NCI-H510A treated with DMSO at 0.1 percent for 48 hours (cell line): ENCODE results near the gene RBL1.
"Not testable (repeated sequence)": the region's sequence is repeated elsewhere in the genome, so short reads cannot be mapped to it uniquely, and the experiment has no call there.

Source experiments
- DNase-seq: peaks from one replicate; lab custom pipeline; 2025; lab: John Stamatoyannopoulos, UW

Gene RBL1, protein sequence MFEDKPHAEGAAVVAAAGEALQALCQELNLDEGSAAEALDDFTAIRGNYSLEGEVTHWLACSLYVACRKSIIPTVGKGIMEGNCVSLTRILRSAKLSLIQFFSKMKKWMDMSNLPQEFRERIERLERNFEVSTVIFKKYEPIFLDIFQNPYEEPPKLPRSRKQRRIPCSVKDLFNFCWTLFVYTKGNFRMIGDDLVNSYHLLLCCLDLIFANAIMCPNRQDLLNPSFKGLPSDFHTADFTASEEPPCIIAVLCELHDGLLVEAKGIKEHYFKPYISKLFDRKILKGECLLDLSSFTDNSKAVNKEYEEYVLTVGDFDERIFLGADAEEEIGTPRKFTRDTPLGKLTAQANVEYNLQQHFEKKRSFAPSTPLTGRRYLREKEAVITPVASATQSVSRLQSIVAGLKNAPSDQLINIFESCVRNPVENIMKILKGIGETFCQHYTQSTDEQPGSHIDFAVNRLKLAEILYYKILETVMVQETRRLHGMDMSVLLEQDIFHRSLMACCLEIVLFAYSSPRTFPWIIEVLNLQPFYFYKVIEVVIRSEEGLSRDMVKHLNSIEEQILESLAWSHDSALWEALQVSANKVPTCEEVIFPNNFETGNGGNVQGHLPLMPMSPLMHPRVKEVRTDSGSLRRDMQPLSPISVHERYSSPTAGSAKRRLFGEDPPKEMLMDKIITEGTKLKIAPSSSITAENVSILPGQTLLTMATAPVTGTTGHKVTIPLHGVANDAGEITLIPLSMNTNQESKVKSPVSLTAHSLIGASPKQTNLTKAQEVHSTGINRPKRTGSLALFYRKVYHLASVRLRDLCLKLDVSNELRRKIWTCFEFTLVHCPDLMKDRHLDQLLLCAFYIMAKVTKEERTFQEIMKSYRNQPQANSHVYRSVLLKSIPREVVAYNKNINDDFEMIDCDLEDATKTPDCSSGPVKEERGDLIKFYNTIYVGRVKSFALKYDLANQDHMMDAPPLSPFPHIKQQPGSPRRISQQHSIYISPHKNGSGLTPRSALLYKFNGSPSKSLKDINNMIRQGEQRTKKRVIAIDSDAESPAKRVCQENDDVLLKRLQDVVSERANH

DNA sequence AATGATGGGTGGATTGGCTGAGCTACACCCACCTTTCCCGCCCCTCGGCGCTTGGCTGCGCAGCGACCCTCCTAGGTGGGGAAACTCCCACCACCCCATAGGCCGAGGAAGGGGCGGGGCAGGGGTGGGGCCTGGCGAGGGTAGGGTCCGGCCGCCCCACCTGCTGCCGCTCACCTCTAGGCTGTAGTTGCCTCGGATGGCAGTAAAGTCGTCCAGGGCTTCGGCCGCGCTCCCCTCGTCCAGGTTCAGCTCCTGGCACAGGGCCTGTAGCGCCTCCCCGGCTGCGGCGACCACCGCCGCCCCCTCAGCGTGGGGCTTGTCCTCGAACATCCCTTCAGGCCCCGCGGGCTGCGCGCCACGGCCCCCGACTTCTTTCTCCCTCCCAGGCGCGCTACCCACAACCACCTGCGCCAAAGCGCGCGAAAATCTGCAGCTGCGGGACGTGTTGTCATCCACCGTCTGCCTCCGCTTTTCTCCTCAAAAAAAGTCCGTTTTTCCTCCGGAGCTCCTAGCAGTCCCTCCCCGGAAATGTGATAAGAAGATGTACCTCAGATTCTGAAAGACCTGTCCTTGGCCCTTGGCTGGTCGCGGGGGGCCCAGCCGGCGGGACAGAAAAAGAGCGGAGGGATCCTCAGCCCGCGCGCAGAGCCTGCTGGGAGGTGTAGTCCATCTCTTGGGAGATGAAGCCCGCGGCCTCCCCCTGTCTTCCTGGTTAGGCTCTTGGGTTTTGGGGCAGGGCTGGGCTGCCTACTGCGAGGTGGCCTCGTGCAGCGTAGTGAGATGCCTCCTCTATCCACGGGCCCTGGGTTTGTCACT, at the start of gene RBL1:
TSS of gene RBL1 (minus strand) at position 399 of the 816 bp plus-strand sequence. CDS start at position 330, 69 bp downstream.
- peak; percentile 89 for DNase-seq

DNA sequence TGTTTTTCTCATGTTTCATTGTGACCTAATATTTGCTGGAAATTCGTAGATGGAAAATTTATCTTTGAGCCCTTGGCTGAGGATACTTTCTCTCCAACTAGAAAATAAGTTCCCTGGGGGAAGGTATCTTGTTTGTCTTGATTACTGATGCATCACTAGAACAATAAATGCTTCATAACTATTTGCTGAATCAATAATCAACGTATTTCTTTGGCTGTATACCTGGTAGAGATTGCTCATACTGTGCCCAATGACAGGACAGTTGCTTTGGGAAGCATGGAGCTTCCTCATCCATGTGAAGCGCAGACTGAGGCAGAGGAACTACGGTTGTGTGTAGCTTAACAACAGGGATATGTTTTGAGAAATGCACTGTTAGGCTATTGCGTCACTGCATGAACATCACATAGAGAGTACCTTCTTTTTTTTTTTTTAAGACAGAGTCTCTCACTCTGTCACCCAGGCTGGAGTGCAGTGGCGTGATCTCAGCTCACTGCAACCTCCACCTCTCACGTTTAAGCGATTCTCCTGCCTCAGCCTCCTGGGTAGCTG, 49.1 kb upstream of the RBL1 start:
- no peak for DNase-seq

DNA sequence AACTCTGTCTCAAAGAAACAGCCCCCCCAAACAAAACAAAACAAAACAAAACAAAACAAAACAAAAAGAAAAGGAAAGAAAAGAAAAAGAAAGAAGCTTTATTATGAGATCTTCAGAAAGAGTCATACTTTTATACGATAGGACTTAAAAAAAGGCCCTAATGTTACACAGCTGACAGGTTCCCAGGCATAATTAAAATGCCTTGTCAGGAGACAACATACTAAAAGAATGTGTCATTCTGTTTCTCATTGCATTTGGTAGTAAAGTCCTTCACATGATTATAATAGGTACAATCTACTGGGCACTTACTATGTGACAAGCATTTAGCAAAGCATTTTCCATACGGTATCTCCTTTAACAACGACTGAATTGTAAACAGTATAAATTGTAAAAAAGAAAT, 46.9 kb upstream of the RBL1 start:
- no peak for DNase-seq

DNA sequence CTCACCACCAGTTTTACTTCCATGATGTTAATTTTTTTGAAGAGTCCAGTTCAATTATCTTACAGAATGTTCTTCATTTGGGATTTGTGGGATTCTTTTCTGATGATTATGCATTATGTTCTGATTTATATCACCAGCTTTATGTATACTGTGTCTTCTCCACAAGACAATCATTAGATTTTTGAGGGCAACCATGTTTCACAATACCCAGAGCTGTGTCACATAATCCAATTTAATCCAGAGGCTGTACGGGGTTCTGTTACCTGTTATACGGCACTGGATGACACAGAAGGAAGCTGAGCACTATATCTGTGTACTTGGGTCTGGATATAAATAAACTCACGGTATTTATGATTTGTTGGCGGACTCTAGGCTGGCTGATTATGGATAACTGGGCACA, 41.8 kb upstream of the RBL1 start:
- DNase-seq = no peak

DNA sequence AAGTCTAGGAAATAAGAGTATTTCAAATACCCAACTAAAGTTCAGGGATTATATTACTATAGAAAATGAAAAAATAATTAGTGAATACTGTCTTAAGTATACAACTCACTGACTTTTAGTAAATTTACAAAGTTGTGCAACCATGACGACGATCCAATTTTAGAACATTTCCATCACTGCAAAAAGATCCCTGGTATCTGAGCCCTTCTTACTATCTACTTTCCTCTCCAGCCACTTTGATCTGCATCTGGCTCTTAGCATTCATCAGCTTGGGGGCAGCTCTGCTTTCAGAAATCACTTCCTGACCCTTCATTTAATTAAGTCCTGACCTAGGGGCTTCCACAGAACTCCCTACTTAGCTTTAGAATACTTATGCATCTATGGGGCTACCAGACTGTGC, 38.2 kb upstream of the RBL1 start:
- DNase-seq = no peak

DNA sequence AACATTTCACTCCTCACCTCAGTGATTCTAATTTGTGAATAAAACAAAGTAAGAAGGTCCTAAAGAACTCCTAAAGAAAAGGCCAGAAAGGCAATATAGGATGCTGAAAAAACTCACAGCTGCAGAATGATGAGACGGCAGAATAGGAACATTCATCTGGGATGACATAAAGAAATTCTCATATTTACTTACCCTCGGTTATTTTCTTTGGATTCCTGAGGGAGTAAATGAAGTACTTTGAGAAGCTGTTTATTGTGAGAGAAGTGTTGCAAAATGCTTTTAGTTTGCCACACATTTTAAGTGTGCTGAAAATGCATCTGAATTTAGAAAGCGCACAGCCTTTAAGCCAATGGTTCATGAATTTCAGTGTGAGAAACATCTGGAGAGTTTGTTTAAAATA, 35.7 kb upstream of the RBL1 start:
- DNase-seq = no peak

DNA sequence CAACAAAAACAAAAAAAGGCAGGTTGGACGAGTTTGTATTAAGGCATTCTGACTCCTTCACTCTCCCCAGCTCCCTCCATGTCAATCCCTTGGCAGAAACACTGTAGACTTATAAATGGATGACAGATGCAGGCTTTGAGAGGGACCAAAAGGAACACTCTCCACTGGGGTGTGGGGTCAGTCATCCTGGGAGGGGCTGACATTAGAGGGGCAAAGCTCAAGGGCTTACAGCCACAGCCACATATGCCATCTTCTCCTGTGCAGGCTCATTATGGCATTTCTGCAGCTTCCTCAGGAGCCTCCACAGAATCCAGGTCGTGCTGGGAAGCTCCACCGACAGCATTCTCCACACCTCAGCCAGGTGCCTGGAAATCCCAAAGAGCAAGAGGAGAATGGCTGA, 33.0 kb upstream of the RBL1 start:
- no peak for DNase-seq

DNA sequence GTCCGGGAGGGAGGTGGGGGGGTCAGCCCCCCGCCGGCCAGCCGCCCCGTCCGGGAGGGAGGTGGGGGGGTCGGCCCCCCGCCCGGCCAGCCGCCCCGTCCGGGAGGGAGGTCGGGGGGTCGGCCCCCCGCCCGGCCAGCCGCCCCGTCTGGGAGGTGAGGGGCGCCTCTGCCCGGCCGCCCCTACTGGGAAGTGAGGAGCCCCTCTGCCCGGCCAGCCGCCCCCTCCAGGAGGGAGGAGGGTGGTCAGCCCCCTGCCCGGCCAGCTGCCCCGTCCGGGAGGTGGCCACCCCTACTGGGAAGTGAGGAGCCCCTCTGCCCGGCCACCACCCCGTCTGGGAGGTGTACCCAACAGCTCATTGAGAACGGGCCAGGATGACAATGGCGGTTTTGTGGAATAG, 30.5 kb upstream of the RBL1 start:
- DNase-seq = not testable (repeated sequence)

DNA sequence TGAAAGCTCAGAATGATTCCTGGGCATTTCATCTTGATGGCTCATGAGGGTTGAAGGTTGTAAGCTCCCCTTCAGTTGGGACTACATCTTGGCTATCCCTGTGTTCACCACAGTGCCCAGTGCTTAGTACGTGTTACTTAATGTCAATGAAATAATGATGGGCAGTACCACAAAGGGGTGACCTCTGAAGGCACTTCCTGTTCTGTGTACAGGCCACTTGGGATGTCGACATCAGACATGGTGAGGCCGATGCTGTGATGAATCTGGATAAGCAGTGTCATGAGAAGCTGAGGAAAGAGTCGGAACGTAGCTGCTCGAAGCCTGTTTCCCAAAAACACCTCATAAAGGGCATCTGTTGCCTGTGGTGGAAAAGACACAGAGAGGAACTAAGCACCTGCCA, 27.6 kb upstream of the RBL1 start:
- no peak for DNase-seq

DNA sequence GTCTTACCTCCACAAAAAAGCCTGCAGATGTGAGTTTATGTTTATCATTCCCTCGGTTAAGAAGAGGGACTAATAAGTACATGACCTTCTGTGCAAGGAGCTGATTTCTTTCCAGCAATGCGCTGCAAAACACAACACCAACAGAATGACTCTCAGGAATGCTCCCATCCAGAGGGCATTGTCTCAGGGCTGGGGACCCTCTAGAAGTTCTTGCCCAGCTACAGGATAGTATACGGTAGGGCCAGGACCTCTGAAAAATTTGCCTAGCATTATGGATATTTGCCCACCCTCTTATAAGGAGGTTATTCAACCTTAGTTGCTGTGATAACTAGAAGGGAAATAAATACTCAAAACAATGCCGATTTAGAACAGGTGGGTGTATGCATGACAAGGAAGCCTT, 24.7 kb upstream of the RBL1 start:
- DNase-seq = no peak

DNA sequence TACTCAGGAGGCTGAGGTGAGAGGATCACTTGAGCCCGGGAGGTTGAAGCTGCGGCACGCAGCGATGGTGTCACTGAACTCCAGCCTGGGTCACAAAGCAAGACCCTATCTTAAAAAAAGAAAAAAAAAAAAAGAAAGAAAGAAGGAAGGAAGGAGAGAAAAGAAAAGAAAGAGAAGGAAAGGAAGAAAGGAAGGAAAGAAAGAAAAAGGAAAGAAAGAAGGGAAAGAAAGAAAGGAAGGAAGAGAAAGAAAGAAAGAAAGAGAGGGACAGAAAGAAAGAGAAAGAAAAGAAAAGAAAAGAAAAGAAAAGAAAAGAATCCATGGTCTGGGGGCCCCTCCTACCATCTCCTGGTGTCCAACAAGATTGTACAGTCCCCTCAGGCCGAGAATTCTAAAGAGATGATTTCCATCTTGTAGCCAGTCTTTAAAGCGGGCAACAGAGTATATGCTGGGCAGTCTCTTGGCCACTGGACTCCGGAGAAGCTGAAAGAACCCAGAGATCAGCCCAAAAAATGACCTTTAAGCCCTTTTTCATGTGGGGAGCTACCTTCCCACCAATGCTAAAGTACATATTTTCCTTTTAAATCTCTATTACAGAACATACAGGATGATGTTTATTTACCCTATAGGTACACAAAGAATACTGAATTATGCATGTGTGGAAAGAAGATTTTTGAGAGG, 23.7 kb upstream of the RBL1 start:
- DNase-seq = no peak

DNA sequence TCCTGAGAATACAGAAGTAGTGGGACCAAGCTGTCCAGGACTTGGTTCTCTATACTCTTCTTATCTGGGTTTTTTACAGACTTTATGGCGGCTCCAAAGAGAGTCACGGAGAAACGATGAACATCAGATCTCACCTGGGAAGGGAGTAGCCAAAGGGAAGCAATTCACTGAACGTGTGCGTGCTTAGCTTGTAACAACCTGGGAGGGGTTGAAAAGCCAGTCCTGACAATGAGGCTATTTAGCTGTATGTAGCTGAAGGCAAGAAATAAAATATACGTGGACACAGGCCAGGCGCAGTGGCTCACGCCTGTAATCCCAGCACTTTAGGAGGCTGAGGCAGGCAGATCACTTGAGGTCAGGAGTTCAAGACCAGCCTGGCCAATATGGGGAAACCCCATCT, 18.2 kb upstream of the RBL1 start:
- DNase-seq = no peak

DNA sequence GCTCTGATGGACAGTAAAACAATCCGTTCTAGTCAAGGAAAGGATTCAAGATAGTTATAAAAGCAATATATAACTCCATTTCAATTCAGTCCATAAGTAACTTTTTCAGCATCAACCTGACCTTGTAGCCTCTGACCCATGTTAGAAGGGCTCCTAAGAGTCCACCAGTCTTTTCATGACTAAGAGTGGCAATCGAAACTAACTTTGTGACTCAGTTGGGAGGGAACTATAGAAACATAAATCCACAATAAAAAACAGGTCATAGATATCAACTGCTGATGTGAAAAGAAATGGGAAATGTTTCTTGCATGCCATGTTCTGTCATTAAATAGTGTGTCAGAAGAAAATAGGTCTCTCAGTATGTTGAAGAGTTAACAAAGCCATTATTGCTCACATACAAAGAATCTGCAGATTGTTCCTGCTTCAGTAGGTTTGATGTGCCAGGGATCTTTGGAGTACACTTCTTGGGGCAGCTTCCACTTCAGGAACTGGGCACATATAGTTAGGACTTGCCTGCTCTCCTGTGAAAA, 16.2 kb upstream of the RBL1 start:
- DNase-seq = no peak

DNA sequence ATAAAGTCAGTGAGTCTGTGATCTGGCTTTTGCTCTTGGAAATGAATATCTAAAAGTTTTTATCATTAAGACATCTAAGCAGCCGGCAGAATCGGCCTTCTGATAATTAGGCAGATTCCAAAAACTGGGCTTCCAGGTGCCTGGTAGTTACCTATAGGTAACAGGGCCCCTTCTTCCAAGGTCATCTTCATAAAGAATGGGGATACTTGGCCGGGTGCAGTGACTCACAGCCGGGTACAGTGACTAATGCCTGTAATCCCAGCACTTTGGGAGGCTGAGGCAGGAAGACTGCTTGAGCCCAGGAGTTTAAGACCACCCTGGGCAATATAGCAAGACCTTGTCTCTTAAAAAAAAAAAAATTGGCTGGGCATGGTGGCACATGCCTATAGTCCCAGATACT, 12.9 kb upstream of the RBL1 start:
- DNase-seq = no peak

DNA sequence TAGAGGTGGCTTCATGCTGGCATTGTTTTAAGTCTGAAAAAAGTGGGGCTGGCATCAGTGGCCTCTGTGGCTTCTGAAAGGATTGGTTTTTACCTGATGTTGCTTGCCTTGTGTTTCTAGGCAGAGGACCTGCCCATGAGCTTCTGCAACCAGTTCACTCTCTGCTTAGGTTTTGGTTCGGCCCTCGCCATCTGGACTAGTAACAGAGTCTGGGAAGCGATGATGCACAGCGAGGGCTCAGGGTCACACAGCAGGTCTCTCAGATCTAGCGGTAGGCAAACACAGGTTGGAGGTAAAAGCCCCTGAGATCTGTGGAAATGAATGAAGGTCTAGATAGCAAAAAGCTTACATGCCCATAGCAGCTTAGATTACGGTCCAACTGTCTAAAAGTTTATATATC, 6.8 kb upstream of the RBL1 start:
- DNase-seq = no peak

DNA sequence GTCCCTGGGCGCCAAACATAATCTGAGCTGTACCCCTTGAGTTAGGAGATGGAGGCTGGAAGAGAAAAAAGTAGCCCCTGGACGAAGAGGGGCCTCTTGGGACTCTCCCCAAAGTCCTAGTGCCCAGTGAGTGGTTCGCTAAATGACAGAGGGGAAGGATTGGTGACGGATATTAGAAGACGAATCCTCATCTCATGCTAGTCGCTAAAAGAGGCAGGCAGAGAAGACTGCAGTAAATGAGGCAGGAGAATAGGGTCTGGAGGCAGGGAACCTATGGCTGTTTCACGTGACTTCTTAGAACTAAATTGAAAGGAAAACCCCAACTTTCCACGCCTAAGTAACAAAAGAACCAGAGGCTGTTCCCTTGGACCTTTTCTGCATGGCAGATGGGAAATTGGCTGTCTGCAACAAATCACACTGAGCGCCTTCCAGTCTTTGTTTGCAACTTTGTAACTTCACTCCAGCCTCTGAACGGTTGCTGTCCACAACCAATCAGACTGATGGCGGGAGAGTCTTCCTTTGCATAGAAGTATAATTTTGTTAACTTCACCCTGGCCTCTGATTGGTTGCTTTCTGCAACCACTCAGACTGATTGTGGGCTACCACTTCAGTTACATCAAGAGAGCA, 731 bp upstream of the RBL1 start:
- DNase-seq = no peak

DNA sequence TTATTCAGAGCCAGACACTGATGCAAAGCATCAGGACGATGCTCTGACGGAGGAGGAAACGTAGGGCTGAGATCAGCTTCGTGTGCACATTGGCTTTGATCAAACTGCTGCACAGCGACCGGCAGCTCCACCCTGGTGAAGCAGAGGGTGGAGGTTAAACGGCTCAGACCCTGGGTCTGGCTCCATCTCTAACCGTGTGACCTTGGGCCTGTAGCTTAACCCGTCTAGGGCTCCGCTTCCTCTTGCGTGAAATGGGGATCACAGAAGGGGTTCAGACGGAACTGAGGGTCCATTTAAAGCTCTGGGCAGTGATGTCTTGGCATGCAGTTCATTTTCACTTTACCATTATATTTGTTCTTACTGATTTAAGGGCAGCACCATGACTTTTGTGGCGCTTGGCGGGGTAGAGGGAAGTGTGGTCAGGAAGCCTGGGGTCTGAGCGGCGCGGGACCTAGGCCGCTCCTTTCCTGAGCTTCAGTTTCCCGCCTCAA, 644 bp downstream of the RBL1 start:
- DNase-seq = peak; percentile 36

DNA sequence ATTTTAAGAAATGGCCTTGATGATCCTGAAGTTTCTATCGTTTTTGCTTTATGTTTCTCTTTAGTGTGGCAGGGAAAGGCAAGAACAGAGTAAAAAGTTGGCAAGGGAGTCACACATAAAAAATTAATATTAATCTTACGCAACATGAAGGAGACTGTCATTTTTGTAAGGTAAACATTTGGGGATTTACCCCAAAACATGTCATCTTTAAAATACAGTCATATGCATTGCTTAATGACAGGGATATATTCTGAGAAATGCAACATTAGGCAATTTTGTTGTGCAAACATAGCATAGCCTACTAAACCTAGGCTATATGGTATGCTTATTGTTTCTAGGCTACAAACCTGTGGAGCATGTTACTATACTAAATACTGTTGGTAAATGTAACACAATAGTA, 5.4 kb downstream of the RBL1 start:
- no peak for DNase-seq

DNA sequence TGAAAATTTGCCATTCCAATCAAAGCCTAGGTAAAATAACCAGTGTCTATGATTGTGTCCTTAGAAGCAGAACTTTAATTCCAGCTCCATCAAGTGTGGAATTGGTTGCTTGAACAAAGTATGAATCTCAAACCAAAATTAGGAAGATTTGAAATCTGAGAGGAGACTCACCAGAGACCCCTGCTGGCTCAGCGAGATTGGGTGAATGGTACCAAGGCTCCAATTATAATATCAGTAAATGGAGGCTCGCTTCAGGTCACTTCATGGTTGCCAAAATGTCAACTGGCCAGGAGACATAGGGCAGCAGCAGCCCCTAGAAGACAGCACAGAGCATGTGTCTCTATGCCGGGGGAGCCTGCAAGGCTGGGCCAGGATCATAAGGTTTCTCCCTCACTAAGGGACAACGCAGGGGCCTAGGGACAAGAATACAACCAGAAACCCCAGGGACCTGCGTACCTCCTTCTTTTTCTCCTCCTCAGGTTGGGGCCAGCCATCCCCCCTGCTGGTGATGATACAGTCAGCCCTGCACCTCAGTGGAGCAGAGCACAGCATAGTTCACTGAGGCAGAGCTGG, 14.0 kb downstream of the RBL1 start:
- DNase-seq = no peak

DNA sequence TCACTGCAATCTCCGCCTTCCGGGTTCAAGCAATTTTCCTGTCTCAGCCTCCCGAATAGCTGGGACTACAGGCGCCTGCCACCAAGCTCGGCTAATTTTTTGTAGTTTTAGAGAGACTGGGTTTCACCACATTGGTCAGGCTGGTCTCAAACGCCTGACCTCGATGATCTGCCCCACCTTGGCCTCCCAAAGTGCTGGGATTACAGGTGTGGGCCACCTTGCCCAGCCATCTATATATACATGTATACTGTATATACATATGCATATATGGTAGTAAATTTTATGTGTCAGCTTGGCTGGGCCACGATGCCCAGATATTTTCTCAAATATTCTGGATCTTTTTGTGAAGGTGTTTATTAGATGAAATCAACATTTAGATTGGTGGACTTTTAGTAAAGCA, 18.8 kb downstream of the RBL1 start:
- no peak for DNase-seq
